ENCODE data around the gene PEG3. TPM values are rescaled to one million over a fixed set of nuclear protein-coding genes. Genes with fewer than 3 reads are reported as not detected.

PEG3 gene
- total and polyA plus RNA-seq, 2 of the 8 experiments (the other 6 are each of a cell fraction or from before 2014, with no cell fraction given) = not detected

DNA sequence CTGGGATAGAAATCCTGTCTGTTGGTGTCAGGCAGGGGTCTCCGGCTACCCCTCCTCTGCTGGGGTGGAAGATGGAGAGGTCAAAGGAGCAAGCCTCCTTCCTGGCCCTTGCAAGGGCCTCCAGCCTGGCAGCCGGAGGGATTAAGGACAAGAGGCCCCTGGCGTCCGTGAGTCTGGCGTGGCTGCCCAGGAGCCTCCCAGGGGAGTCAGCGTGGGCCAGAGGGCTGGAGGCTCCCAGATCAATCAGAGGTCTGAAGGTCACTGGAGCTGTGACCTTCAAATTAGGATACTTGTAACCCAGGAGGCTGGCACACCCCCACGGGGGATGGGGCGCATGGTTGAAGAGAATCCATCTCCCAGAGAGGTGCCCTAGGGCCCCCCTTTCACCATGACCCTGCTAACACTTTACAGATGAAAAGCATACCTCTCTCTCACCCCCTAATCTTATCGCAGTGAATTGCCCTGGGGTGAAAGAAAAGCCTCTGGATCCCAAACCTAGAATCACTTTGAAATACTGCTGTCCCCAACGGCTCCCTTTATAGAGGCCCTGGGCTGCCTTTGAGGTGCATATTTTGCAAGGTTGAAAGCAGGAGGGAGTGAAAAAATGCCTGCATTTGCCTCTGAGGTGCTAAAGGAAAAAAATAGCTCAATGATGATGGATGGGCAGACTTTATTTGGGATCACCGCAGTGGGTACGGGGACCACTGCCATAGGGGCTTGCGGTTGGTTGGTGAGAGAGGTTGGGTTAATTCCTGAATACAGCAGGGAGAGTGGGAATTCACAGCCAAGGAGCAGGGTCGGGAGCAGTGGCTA, 44.9 kb upstream of the PEG3 start:
- no peak overlapping the region for H2BK20ac ChIP-seq (ENCODE audit: low read length)
- TF ChIP-seq SP4 (IDR thresholded peaks at IDR 0.05; ENCODE audit: low read length) (no peak), ASH2L (IDR thresholded peaks at IDR 0.05; ENCODE audit: low read length) (no peak), E2F6 (IDR thresholded peaks at IDR 0.05) (no peak), USF2 (IDR thresholded peaks at IDR 0.05; ENCODE audit: low read length) (no peak), KDM1A (IDR thresholded peaks at IDR 0.05; ENCODE audit: borderline replicate concordance, low read length) (no peak), RXRA (IDR thresholded peaks at IDR 0.05; ENCODE audit: insufficient read depth, low read depth, low read length) (no peak), EGR1 (IDR thresholded peaks at IDR 0.05; ENCODE audit: borderline replicate concordance, low read depth, low read length) (no peak), CHD1 (IDR thresholded peaks at IDR 0.05; ENCODE audit: low read depth, low read length) (no peak), GABPA (IDR thresholded peaks at IDR 0.05; ENCODE audit: borderline replicate concordance, insufficient read depth, low read length) (no peak), KDM5A (IDR thresholded peaks at IDR 0.05; ENCODE audit: low read length) (no peak), POLR2AphosphoS5 (IDR thresholded peaks at IDR 0.05; ENCODE audit: low read depth, low read length) (no peak), CEBPB (IDR thresholded peaks at IDR 0.05; ENCODE audit: low read depth, low read length) (no peak)

More for the DNA sequence above, 44.9 kb upstream of the PEG3 start:
- H3K4me3 ChIP-seq (ENCODE audit: extremely low read depth in 1 of 4, insufficient read depth in 2 of 4, low read depth in 3 of 4, low read length in 4 of 4) = no peak overlapping the region
- no peak overlapping the region for H3K56ac ChIP-seq (replicated peaks; ENCODE audit: insufficient read length, low read depth, low read length)
- no peak overlapping the region for H4K8ac ChIP-seq (ENCODE audit: extremely low read depth, insufficient read depth, low read length)
- H3K79me2 ChIP-seq (ENCODE audit: control insufficient read depth in 1 of 2, insufficient read depth in 2 of 2, low read length in 2 of 2) = no peaks in the 10 kb centered on the region
- no peak overlapping the region for H3K14ac ChIP-seq (ENCODE audit: insufficient read length)
- H2AFZ ChIP-seq (ENCODE audit: low read length) = no peak overlapping the region
- H2BK12ac ChIP-seq (ENCODE audit: low read depth, low read length) = no peak overlapping the region
- peaks cover 68 to 84% of the 10 kb centered on the region in 2 experiments for H3K9me3 ChIP-seq (ENCODE audit: insufficient read depth in 2 of 2, low read depth in 1 of 2, low read length in 1 of 2)
- FAIRE-seq = no peak
- no peak overlapping the region for H2AK5ac ChIP-seq (ENCODE audit: low read depth, low read length)
- 90% methylated on average over 14 of the region's 14 CpGs; no CpG with 5 or more reads in 1 of the 2 experiments for WGBS, 2 experiments (ENCODE audit: extremely low coverage in 1 of 2, insufficient coverage in 1 of 2, insufficient read length in 1 of 2, insufficient replicate concordance in 2 of 2, low coverage in 1 of 2, low lambda C conversion rate in 2 of 2, missing lambda C conversion rate in 1 of 2)
- no peak overlapping the region for H3K4ac ChIP-seq (replicated peaks; ENCODE audit: insufficient read length, low read depth, low read length)
- H3K79me1 ChIP-seq (ENCODE audit: low read depth, low read length) = no peaks in the 10 kb centered on the region
- no peaks in the 10 kb centered on the region for H3K36me3 ChIP-seq (ENCODE audit: control insufficient read depth in 2 of 4, insufficient read depth in 4 of 4, low read length in 3 of 4)
- H3K4me1 ChIP-seq (replicated peaks in 1 of 4; ENCODE audit: control insufficient read depth in 3 of 4, insufficient read depth in 4 of 4, low read length in 3 of 4) = peaks cover 0 to 2% (median 0%) of the 10 kb centered on the region in 4 experiments; a peak in 1 of 7 replicates
- no peak overlapping the region for H4K5ac ChIP-seq (ENCODE audit: insufficient read length, low read depth, low read length)
- ChIA-PET POLR2A (ENCODE audit: partially characterized antibody) (no interaction called here), CTCF (ENCODE audit: partially characterized antibody) (no interaction called here)
- H2BK15ac ChIP-seq (ENCODE audit: low read length) = no peak overlapping the region
- no peaks in the 10 kb centered on the region for H4K20me1 ChIP-seq (replicated peaks in 1 of 2; ENCODE audit: control insufficient read depth in 1 of 2, insufficient read depth in 2 of 2, low read length in 2 of 2)
- H3K4me2 ChIP-seq (ENCODE audit: insufficient read depth in 1 of 2, low read depth in 2 of 2, low read length in 2 of 2) = no peak overlapping the region
- no peak overlapping the region for H3K23ac ChIP-seq (ENCODE audit: insufficient read length)
- no peak overlapping the region for H4K91ac ChIP-seq (replicated peaks; ENCODE audit: insufficient read length, low read length)
- no peak overlapping the region for H3K9ac ChIP-seq (replicated peaks in 1 of 4; ENCODE audit: extremely low read depth in 1 of 4, low read depth in 3 of 4, low read length in 3 of 4)
- no peaks in the 10 kb centered on the region for H3K23me2 ChIP-seq (ENCODE audit: low read depth, low read length)
- H2BK5ac ChIP-seq (ENCODE audit: low read depth, low read length) = no peak overlapping the region
- no peak overlapping the region for H2BK120ac ChIP-seq (replicated peaks; ENCODE audit: low read depth, low read length)
- H3K18ac ChIP-seq (ENCODE audit: extremely low read depth, low read length) = no peak overlapping the region
- no peaks in the 10 kb centered on the region for H3K27me3 ChIP-seq (replicated peaks in 1 of 4; ENCODE audit: control insufficient read depth in 3 of 4, extremely low read depth in 1 of 4, insufficient read depth in 3 of 4, low read length in 3 of 4)
- no peak for DNase-seq (ENCODE audit: low read depth in 1 of 2, low spot score in 2 of 2)
- no peak overlapping the region for H3K27ac ChIP-seq (ENCODE audit: low read depth, low read length)
